ENCODE results near the gene TANGO6. TPM values are rescaled to one million over a fixed set of nuclear protein-coding genes. Genes with fewer than 3 reads are reported as not detected.

TANGO6 gene
- total RNA-seq, 1 donor from 2014 or later = 3.7 TPM

DNA sequence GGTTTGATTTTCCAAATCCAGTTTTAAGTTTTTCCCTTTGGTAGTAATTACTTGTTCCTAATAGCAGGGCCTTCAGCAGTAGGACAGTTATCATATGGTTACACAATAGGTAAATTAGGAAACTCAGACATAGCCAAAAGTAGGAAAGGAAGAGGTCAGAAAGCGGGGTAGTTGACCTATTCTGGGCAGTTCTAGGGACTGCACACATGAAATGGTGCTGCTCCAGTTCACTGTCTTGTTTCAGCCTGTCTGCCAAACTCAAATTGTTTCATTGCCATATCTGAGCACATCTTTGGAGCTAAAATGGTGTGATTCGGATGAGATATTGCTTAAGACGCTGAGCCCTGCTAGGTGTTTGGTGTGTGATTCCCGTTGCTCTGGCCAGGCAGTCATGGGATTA, 56.7 kb downstream of the TANGO6 start:
- Histone ChIP-seq H3K4me1 (no peaks in the 10 kb centered on the region), H3K9me3 (no peaks in the 10 kb centered on the region), H3K36me3 (peaks cover 4 to 17% of the 10 kb centered on the region in 2 donors), H3K4me3 (no peak overlapping the region), H3K27ac (no peak overlapping the region), H3K27me3 (no peaks in the 10 kb centered on the region)
- DNase-seq (ENCODE audit: low spot score in 2 of 2) = no peak
- intact Hi-C loops (cut with DNase I) = loop anchor here (5.0 kb wide), 1 partner anchor 377 kb away; no protein-coding TSS in a partner anchor
- TF ChIP-seq, protein P1, sequence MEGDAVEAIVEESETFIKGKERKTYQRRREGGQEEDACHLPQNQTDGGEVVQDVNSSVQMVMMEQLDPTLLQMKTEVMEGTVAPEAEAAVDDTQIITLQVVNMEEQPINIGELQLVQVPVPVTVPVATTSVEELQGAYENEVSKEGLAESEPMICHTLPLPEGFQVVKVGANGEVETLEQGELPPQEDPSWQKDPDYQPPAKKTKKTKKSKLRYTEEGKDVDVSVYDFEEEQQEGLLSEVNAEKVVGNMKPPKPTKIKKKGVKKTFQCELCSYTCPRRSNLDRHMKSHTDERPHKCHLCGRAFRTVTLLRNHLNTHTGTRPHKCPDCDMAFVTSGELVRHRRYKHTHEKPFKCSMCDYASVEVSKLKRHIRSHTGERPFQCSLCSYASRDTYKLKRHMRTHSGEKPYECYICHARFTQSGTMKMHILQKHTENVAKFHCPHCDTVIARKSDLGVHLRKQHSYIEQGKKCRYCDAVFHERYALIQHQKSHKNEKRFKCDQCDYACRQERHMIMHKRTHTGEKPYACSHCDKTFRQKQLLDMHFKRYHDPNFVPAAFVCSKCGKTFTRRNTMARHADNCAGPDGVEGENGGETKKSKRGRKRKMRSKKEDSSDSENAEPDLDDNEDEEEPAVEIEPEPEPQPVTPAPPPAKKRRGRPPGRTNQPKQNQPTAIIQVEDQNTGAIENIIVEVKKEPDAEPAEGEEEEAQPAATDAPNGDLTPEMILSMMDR (IDR thresholded peaks at IDR 0.05) = no peak

DNA sequence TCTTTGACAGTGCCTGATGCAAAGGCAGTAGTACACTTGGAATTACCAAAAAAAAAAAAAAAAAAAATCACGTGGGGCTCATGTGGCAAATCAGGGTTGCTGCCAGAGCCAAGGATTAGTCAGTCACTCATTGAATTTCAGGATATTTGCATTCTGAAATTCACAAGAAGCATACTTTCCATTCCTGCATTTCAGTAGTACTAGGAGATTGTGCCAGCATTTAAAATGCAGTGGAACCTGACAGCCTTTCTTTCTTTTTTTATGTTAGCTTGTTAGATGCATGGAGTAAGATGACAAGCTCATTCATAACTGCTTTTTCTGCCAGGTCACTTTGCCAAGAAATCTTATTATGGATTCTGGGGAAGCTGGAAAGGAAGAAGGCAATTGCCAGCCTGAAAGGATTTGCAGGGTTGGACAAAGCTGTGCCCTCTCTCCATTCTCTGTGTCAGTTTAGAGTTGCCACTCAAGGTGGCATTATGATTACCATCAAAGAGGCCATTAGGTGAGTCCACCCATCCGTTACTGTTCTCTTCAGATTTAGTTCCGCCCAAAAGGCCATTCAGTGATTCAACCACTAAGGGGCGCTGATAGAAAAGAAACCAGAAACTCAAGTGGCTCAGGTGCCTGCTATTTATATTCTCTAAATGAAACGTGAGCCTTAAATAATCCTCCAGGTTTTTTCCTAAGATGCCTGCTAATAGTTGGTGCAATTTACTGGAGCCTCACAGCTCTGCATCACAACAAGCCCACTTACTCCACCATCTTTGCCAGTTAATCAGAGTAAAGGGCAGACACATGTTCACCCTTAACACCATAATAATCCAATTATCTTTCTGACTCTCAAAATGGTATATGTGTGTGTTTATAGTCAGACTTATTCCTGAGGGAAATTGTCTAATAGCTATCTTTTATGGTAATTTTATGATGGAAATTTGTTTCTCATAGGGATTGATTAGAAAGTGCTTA, 59.0 kb downstream of the TANGO6 start:
- intact Hi-C loops (cut with DNase I) = loop anchor here (5.0 kb wide), 1 partner anchor 375 kb away; no protein-coding TSS in a partner anchor
- Histone ChIP-seq H3K36me3 (peaks cover 4 to 17% of the 10 kb centered on the region in 2 donors), H3K9me3 (no peaks in the 10 kb centered on the region), H3K4me3 (no peak overlapping the region), H3K27ac (no peak overlapping the region), H3K4me1 (no peaks in the 10 kb centered on the region), H3K27me3 (no peaks in the 10 kb centered on the region)
- DNase-seq (ENCODE audit: low spot score in 2 of 2) = no peak
- TF ChIP-seq, protein P1 (IDR thresholded peaks at IDR 0.05) = peak; percentile 12 to 52 (median 40)

DNA sequence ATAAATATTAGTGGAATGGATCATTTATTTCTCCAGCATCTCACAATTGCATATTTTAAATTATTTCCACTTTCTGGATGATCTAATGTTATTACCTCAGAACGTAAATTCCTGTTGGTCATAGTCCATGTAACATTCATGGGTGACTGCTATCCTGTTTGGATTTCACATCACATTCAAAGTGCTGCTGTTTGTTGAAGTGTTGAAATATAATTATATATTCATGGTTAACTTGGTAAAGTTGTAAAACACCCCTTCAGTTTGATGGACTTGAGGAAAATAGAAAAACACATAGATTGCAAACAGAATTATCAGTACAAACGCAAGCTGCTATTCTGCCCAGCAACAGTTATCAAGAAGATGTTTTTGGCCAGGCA, 59.6 kb downstream of the TANGO6 start:
- Histone ChIP-seq H3K9me3 (no peaks in the 10 kb centered on the region), H3K4me1 (no peaks in the 10 kb centered on the region), H3K4me3 (no peak overlapping the region), H3K27ac (no peak overlapping the region), H3K36me3 (peaks cover 4 to 17% of the 10 kb centered on the region in 2 donors), H3K27me3 (no peaks in the 10 kb centered on the region)
- TF ChIP-seq, protein P1 (IDR thresholded peaks at IDR 0.05) = no peak
- DNase-seq (ENCODE audit: low spot score in 2 of 2) = no peak
- intact Hi-C loops (cut with DNase I) = loop anchor here (5.0 kb wide), 1 partner anchor 374 kb away; no protein-coding TSS in a partner anchor

DNA sequence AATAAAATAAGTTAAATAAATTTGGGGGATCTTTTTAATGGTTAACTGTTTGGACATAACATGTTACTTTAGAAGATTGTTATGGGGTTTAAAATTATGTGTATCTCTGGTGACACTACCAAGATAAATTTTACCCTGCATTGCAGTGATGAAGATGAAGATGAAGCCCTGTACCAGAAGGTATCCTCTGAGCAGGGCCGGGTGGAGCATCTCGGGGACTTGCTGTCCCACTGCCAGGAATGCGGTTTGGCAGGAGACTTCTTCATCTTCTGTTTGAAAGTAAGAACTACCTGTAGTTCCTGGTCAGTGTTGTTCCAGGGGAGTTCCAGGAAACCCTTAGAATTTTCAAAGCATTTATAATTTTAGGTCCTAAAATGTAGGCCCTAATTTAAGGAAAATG, 64.0 kb downstream of the TANGO6 start:
- Histone ChIP-seq H3K36me3 (peaks cover 13 to 36% of the 10 kb centered on the region in 2 donors), H3K27me3 (no peaks in the 10 kb centered on the region), H3K4me3 (no peak overlapping the region), H3K27ac (no peak overlapping the region), H3K4me1 (no peaks in the 10 kb centered on the region), H3K9me3 (no peaks in the 10 kb centered on the region)
- intact Hi-C loops (cut with DNase I) = no loop called here
- TF ChIP-seq, protein P1 (IDR thresholded peaks at IDR 0.05) = no peak
- DNase-seq (ENCODE audit: low spot score in 2 of 2) = no peak

DNA sequence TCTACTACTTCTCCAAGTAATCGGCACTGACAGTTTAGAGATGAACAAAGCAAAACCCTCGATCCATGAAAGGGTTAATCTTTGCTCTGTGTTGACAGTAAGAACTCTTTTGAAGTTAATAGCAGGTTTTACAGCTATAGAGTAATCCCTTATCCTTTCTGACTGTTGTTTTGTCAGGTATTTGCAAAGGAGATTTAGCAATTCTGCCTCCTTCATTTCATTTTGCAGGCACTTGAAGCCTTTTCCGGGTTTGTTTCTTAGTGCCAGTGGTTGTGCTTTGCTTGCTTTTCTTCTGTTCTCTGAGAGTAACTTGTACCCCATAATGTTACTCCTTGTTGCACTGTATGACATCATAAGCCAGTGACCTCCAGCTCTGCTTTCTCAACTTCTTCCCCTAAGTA, 64.5 kb downstream of the TANGO6 start:
- no peak overlapping the region for H3K4me3 ChIP-seq
- TF ChIP-seq, protein P1 (IDR thresholded peaks at IDR 0.05) = no peak
- no peak overlapping the region for H3K27ac ChIP-seq
- no peaks in the 10 kb centered on the region for H3K4me1 ChIP-seq
- no peak for DNase-seq (ENCODE audit: low spot score in 2 of 2)
- no peaks in the 10 kb centered on the region for H3K27me3 ChIP-seq
- intact Hi-C loops (cut with DNase I) = no loop called here
- H3K9me3 ChIP-seq = no peaks in the 10 kb centered on the region
- H3K36me3 ChIP-seq = peaks cover 13 to 35% of the 10 kb centered on the region in 2 donors

All from ascending aorta (tissue), 2 donors.